GM18907 (cell line): ENCODE data around the gene BSCL2.
A peak's percentile ranks its signal among the peaks of the same experiment; 100 is the strongest.
"Not testable (repeated sequence)": the region's sequence is repeated elsewhere in the genome, so short reads cannot be mapped to it uniquely, and the experiment has no call there.

ENCODE experiments used
- ATAC-seq: cut with Tn5 transposase; IDR thresholded peaks from one replicate; pipeline ENCODE4 v1.9.1; 2021; ENCODE audit warnings: mild to moderate bottlenecking, moderate library complexity; ENCODE audit not compliant: unreplicated experiment

BSCL2 gene

DNA sequence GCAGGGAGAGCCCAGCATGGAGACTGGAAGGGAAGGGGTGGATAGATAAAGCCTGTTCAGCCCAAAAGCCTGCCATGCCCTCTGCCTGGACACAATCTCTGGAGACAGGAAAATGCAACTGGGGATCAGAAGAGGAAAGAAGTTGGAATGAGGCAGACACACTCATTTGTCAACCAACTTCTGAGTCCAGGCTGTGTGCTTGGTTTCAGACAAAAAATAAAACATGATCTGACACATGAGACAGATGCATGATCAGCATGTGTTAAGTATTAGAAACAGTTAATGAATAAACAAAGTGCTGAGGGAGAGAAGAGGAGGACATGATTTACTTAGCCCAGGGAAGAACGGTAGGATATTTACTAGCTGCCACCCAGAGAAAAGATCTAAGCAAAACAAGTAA, 18.7 kb downstream of the BSCL2 start:
- ATAC-seq, result no peak

- no peak for ATAC-seq
These were observed 19.5 kb downstream of the BSCL2 start for GRCh38 chr11:62687508-62688396.

- ATAC-seq, result no peak
These were observed 24.7 kb downstream of the BSCL2 start for GRCh38 chr11:62682518-62682917.

- ATAC-seq, result peak; percentile 71
These were observed 26.4 kb downstream of the BSCL2 start for GRCh38 chr11:62680825-62681240.

DNA sequence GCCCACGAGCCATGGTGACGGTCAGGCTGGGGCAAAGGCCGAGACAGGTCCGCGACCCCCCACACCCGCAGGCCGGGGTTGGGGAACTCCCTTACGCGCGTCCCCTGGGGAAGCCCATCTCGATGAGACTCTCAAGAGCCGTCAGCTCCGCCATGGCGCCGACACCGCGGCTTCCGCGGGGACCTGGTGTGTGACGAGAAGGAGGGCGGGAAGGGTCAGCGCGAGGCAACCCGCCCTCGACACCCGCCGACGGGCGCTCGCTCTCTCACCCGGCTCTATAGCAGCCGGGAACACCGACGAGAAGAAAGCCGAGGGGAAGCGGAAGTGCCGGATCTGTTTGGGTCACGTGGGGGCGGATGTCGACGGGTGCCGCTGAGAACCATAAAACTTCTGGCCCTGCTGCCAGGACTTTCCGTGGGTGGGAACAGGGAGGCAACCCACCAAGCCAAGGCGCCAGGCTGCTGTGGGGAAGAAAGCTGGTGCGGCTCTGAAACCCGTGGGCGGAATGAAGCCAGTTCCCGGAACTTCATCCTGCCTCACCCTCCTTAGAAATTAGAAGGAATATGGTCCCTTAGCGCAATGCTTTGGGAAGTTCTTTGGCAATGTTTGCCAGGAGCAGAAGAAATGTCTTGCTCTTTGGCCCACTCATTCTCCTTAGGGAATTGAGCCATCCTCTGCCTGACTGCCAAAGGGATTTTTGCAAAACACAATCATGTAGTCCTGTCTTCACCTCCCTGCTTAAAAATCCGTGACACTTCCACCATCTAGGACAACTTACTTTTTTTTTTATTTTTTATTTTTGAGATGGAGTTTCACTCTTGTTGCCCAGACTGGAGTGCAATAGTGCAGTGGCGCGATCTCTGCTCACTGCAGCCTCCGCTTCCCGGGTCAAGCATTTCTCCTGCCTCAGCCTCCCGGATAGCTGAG, 28.2 kb downstream of the BSCL2 start, which contains the start of gene UBXN1:
UBXN1 (minus strand) TSS at position 304 of the 927 bp plus-strand sequence; CDS start at position 154, 150 bp downstream.
- peak; percentile 63 for ATAC-seq

- no peak for ATAC-seq
These were observed 28.8 kb downstream of the BSCL2 start for GRCh38 chr11:62678433-62678769.

- no peak for ATAC-seq
These were observed 29.5 kb downstream of the BSCL2 start for GRCh38 chr11:62677714-62678113.

GRCh38 chr11:62677156-62677555, 30.1 kb downstream of the BSCL2 start:
- no peak for ATAC-seq

GRCh38 chr11:62676698-62677097, 30.5 kb downstream of the BSCL2 start:
- no peak for ATAC-seq

DNA sequence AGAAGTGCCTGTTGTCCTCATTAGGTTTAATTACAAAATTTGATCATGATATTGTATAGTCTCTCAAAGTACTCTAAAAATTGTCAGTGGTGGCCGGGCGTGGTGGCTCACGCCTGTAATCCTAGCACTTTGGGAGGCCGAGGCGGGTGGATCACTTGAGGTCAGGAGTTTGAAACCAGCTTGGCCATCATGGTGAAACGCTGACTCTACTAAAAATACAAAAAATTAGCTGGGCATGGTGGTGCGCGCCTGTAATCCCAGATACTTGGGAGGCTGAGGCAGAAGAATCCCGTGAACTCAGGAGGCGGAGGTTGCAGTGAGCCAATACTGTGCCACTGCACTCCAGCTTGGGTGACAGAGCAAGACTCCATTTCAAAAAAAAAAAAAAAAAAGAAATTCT, 31.8 kb downstream of the BSCL2 start:
- ATAC-seq, result not testable (repeated sequence)

- ATAC-seq, result no peak
These were observed 34.1 kb downstream of the BSCL2 start for GRCh38 chr11:62673196-62673525.

- ATAC-seq, result peak; percentile 53
These were observed 35.4 kb downstream of the BSCL2 start, which contains the start of the genes LBHD1 and UQCC3 for GRCh38 chr11:62671608-62672389. TSS of gene LBHD1 (minus strand) at chr11:62672267. CDS start at chr11:62670031, 2,236 bp downstream. TSS of gene UQCC3 (plus strand) at chr11:62671673. CDS start at chr11:62671746, 73 bp downstream.

GRCh38 chr11:62671236-62671607, 36.0 kb downstream of the BSCL2 start:
- no peak for ATAC-seq

DNA sequence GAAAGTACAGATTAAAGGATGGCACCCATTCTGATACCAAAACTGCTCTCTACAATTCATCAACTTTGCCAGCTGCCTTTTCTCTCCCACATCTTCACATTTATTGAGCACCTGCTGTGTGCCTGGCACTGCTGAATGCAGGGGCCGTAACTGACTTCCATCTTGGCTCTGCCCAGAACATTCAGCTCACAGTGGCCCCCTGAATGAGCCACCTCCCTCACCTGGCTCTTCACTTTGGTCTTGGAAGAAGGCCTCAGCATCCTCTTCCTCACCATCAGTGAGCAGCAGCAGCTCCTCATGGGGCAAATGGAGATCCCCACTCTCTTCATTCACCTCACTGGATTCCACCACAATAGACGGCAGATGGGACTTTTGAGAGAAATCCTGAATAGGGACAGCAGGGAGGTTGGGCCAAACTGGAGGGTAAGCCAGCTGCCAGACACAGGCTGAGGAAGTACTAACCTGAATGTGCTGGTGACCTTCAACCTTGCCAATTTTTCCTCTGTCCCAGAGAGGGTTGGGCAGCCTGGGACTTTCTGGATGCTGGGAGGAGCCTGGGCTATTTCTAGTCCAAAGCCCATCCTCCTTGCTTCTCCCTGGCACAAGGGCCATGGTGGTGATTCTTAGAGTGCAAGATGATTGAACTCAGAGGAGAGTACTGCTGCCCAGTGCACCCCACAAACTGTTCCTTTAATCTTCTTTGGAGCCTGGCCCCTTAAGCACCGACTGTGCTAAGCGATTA, 37.6 kb downstream of the BSCL2 start:
- no peak for ATAC-seq

GRCh38 chr11:62667460-62667859, 39.8 kb downstream of the BSCL2 start:
- ATAC-seq, result no peak

DNA sequence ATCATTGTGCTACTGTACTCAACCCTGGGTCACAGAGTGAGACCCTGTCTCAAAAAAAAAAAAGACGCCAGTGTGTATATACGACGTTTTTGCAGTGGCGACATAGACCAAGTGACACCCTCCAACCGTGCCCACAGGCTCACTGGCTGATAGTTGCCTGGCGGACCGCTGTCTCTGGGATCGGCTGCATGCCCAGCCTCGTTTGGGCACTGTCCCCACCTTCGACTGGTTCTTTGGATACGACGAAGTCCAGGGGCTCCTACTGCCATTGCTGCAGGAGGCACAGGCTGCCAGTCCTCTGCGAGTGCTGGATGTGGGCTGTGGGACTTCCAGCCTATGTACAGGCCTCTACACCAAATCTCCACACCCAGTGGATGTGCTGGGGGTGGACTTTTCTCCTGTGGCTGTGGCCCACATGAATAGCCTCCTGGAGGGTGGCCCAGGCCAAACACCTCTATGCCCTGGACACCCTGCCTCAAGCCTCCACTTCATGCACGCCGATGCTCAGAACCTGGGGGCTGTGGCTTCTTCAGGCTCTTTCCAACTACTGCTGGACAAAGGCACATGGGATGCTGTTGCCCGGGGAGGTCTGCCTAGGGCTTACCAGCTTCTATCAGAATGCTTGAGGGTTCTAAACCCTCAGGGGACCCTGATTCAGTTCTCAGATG, 40.8 kb downstream of the BSCL2 start:
- ATAC-seq, result no peak

GRCh38 chr11:62665599-62666258, 41.5 kb downstream of the BSCL2 start:
- peak; percentile 9 for ATAC-seq

- peak; percentile 85 for ATAC-seq
These were observed 42.1 kb downstream of the BSCL2 start, which contains the start of the genes C11orf98 and CSKMT for GRCh38 chr11:62665075-62665598. TSS of gene C11orf98 (minus strand) at chr11:62665210. CDS start at chr11:62665169, 41 bp downstream. TSS of gene CSKMT (plus strand) at chr11:62665312. CDS start at chr11:62665880, 568 bp downstream.
